Colonic mucosa (tissue), 4 donors: ENCODE data around the gene LRMDA. TPM values are rescaled to one million over a fixed set of nuclear protein-coding genes. Genes with fewer than 3 reads are reported as not detected.

ENCODE experiments used
- DNase-seq: peaks from one replicate; pipeline ENCODE4 v3.0.0-alpha.2; 2020
- H3K27ac ChIP-seq: fragments of 200-600 bp; one replicate; pipeline ENCODE4 v1.8.0; 2021
- H3K27me3 ChIP-seq: fragments of 200-600 bp; one replicate; pipeline ENCODE4 v1.8.0; 2021
- H3K36me3 ChIP-seq: fragments of 200-600 bp; one replicate; pipeline ENCODE4 v1.8.0; 2021
- H3K4me1 ChIP-seq: fragments of 200-600 bp; one replicate; pipeline ENCODE4 v1.8.0; 2021; ENCODE audit warnings: mild to moderate bottlenecking
- H3K4me3 ChIP-seq: fragments of 200-600 bp; one replicate; pipeline ENCODE4 v1.8.0; 2021
- H3K9ac ChIP-seq, 2 donors: one replicate each; pipeline ENCODE4 v1.7.0; 2013; ENCODE audit warnings: control low read depth in 2 of 2, low read depth in 2 of 2, low read length in 2 of 2
- H3K9me3 ChIP-seq: fragments of 200-600 bp; one replicate; pipeline ENCODE4 v1.8.0; 2021
- CTCF ChIP-seq: fragments of 200-600 bp; IDR thresholded peaks from one replicate; pipeline ENCODE4 v1.8.0; 2022; ENCODE audit warnings: antibody characterized with exemption, mild to moderate bottlenecking
- intact Hi-C: fragments of 100-400 bp; cut with DNase I; formaldehyde crosslinking; loops from one replicate; pipeline ENCODE4 v1.14.1; 2022
- total RNA-seq, 2 donors: library from RNA; stranded (reverse); fragmentation: NEBNext Ultra II Directional in 1 of 2; extraction: Animal tissue kit (Norgen Biotek cat#: 25700) in 1 of 2; gene quantifications; one replicate each; pipeline ENCODE4 v1.2.1, GENCODE V29; 2021
- donor health status: healthy.
- donor health status: DM: no; HTN: no; CAD: no.
- donor health status: DM: no; HTN: no; CAD: no.

Gene LRMDA
- total RNA-seq, 2 donors from 2014 or later: 2.5 to 5.2 TPM

- H3K9me3 ChIP-seq: no peaks in the 10 kb centered on the region
- no peak for DNase-seq
- intact Hi-C loops: no loop called here
Observed at GRCh38 chr10:75695994-75696393, 264.6 kb downstream of the LRMDA start.

GRCh38 chr10:75696536-75696935 lies 265.1 kb downstream of the LRMDA start:
- TF ChIP-seq CTCF: no peak
- H3K4me1 ChIP-seq: no peaks in the 10 kb centered on the region
- intact Hi-C loops: no loop called here
- no peak overlapping the region for H3K9ac ChIP-seq
- H3K36me3 ChIP-seq: no peaks in the 10 kb centered on the region
- DNase-seq: no peak
- no peak overlapping the region for H3K27ac ChIP-seq
- H3K27me3 ChIP-seq: no peaks in the 10 kb centered on the region
- H3K4me3 ChIP-seq: no peak overlapping the region
- H3K9me3 ChIP-seq: no peaks in the 10 kb centered on the region

More at GRCh38 chr10:75695994-75696393, 264.6 kb downstream of the LRMDA start:
- Histone ChIP-seq H3K27me3 (no peaks in the 10 kb centered on the region), H3K4me3 (no peak overlapping the region), H3K4me1 (no peaks in the 10 kb centered on the region), H3K9ac (no peak overlapping the region), H3K27ac (no peak overlapping the region), H3K36me3 (no peaks in the 10 kb centered on the region)
- TF ChIP-seq CTCF: no peak

- Histone ChIP-seq H3K4me3 (no peak overlapping the region), H3K9ac (no peak overlapping the region), H3K27me3 (no peaks in the 10 kb centered on the region), H3K4me1 (no peaks in the 10 kb centered on the region), H3K9me3 (no peaks in the 10 kb centered on the region), H3K36me3 (no peaks in the 10 kb centered on the region), H3K27ac (no peak overlapping the region)
- no peak for DNase-seq
- intact Hi-C loops: no loop called here
- no peak for TF ChIP-seq CTCF
Observed at GRCh38 chr10:75703191-75703854, 271.9 kb downstream of the LRMDA start.

GRCh38 chr10:75705426-75705825 lies 274.0 kb downstream of the LRMDA start:
- Histone ChIP-seq H3K9ac (no peak overlapping the region), H3K9me3 (no peaks in the 10 kb centered on the region), H3K4me1 (no peaks in the 10 kb centered on the region), H3K4me3 (no peak overlapping the region), H3K36me3 (no peaks in the 10 kb centered on the region), H3K27me3 (no peaks in the 10 kb centered on the region), H3K27ac (no peak overlapping the region)
- DNase-seq: no peak
- no peak for TF ChIP-seq CTCF
- intact Hi-C loops: no loop called here

- no peak for DNase-seq
- H3K36me3 ChIP-seq: no peaks in the 10 kb centered on the region
- intact Hi-C loops: no loop called here
- no peak overlapping the region for H3K27ac ChIP-seq
- H3K9ac ChIP-seq: no peak overlapping the region
- H3K4me1 ChIP-seq: no peaks in the 10 kb centered on the region
- no peaks in the 10 kb centered on the region for H3K27me3 ChIP-seq
- no peak for TF ChIP-seq CTCF
- H3K4me3 ChIP-seq: no peak overlapping the region
- H3K9me3 ChIP-seq: no peaks in the 10 kb centered on the region
Observed at GRCh38 chr10:75707080-75707840, 275.8 kb downstream of the LRMDA start.
